HG03575 (cell line): ENCODE data around the gene HNRNPU.

Source experiments
- ATAC-seq: cut with Tn5 transposase; IDR thresholded peaks from one replicate; pipeline ENCODE4 v1.9.1; 2021; ENCODE audit not compliant: unreplicated experiment, insufficient number of reproducible peaks, low FRiP score; ENCODE audit errors: extremely low read depth

Gene HNRNPU

GRCh38 chr1:244864253-244865027, at the start of gene HNRNPU:
HNRNPU (minus strand) TSS chr1:244864543; CDS start chr1:244864307, 236 bp downstream.
- no peak for ATAC-seq

- no peak for ATAC-seq
Observed at GRCh38 chr1:244913806-244914205, 49.5 kb upstream of the HNRNPU start.

DNA sequence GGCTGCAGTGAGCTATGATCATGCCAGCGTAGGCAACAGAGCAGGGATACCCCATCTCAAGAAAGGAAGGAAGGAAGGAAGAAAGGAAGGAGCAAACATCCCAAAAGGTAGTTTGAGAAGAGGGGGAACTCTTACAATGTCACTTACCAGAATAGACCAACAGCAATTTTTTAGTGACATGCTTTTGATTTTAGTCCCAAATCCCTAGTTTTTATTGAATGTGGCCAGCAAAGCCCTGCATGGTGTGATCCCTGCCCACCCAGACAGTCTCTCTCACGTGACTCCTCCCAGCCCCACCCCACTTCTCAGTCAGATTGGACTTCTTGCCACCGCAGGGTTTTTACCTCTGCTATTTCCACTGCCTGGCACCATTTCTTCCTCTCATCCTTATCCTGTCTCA, 39.8 kb upstream of the HNRNPU start:
- no peak for ATAC-seq

GRCh38 chr1:244901400-244902015, 37.2 kb upstream of the HNRNPU start:
- ATAC-seq, result no peak

DNA sequence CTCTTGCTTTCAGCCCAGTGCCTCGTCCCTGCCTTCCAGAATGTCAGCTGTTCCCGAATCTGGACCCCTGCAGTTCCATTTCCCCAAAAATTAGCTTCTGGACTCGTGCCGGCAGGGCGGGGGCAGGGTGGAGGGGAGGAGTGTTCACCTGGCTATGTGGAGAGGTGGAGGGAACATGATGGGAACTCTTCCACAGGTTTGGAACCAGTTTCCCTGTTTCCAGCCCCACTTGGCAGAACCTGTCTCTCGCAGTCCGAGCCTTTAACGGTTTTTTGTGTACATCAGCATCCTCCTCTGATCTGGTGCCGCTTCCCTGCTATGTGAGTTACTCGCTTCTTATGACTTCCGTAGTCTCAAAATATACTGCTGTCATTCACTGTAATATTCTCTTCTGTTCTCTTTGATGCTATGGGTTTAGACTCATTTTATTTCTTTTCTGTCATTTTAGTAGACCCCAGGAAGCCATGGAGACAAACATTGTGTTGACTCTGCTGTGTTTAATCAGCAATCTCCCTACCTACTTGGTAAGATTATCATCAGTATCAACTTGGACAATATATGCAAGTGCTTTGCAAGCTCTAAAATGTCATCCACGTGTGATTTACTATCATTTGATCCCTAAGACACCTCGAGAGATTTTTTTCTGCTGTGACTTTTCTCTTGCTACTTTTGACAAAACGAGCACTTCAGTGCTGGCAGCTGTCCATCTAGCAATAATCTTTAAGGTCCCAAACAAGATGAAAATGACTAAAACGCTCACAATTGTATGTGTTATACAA, 33.3 kb upstream of the HNRNPU start:
- ATAC-seq, result no peak

GRCh38 chr1:244896550-244896949, 32.2 kb upstream of the HNRNPU start:
- ATAC-seq, result no peak

DNA sequence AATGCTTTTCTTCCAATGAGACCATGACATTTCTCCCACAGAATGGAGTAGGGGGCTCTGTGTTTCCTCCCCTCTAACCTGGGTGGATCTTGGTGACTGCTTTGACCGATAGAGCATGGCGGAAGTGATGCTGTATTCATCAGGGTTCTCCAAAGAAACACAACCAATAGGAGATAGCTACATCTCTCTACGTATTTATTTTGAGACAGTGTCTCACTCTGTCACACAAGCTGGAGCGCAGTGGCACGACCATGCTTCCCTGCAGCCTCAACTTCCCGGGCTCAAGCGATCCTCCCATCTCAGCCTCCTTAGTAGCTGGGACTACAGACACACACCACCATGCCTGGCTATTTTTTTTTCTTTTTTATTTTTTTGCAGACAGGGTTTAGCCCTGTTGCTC, 29.5 kb upstream of the HNRNPU start:
- ATAC-seq, result no peak

DNA sequence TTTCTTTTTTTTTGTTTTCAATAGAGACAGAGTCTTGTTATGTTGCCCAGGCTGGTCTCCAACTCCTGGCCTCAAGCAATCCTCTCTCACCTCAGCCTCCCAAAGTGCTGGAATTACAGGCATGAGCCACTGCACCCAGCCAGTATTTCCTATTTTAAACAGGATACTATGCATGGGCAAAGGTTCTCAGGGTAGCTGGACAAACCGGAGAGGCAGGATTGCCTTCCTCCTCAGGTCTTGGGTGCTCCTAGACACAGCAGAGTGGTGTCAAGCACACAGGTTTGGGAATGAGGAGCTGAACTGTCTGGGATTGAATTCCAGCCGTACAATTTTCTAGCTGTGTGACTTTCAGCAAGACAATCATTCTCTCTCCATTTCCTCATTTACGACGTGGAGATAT, 22.9 kb upstream of the HNRNPU start:
- no peak for ATAC-seq

DNA sequence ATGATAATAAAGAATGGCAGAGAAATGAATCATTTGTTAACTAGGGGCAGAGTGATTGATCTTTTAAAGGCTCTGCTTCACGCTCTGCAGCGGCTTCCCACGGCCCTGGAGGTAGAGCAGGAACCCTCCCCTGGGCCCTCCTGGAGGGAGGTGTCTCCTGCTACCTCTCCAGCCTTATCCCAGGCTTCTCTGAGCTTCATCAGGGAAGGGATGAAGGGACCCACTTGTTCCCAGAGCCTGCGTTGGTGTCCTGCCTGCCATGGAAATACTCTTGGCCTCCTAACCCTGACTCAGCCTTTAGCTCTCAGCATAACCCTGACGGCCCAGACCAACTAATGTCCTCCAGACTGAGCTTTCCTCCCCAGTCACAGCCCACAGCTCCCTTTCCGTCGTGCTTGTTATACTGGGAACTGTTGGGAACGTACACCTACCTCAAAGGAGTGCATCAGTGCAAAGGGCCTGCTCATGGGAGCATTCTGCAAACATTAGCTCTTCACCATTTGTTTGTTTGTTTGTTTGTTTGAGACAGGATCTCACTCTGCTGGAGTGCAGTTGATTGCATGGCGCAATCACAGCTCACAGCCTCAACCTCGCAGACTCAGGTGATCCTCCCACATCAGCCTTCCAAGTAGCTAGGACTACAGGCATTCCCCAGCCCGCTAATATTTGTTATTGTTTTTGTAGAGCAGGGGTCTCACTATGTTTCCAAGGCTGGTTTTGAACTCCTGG, 17.4 kb upstream of the HNRNPU start:
- ATAC-seq, result no peak

DNA sequence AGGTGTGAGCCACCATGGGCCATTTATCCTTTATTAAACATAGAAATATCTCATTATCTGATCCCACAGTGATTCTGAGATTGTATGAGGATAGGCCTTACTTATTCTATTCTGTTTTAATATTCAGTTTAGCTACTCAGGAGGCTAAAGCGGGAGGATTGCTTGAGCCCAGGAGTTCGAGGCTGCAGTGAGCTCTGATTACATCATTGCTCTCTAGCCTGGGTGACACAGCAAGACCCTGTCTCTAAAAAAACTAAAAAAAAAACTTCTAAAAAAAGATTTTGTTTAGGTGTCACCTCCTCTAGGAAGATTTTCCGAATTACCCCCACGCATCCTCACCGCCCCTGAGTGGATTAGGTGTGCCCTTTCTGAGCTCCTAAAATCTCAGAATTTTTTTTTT, 14.3 kb upstream of the HNRNPU start:
- ATAC-seq, result no peak

DNA sequence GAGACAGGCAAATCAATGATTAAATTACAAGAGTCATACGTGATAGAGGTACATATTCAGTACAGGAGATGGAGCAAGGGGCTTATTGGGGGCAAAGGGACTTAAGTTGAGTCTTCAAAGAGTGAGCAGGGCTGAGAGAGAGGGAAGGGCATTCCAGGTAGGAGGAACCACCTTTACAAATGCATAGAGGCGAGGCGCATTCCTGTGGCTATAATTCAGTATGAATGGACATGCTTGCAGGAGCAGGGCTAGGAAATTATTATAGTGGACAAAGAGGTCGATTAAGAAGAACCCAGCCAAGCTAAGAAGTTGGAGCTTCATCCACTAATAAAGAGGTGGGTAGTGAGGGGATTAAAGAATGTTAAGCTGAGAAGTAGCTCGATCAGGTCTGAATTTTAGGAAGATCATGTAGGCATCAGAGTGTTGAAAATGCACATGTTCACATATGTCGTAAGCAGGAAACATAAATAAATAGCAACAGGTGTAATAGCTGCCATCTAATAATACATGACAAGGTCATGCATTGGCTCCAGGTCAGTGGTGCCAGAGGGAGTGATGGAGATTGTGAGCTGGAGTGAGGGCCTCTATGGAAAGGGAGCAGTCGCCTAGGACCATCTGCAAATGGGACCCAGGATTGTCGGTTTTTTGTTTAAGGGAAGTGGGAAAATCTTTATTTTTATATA, 12.0 kb upstream of the HNRNPU start:
- ATAC-seq, result no peak

DNA sequence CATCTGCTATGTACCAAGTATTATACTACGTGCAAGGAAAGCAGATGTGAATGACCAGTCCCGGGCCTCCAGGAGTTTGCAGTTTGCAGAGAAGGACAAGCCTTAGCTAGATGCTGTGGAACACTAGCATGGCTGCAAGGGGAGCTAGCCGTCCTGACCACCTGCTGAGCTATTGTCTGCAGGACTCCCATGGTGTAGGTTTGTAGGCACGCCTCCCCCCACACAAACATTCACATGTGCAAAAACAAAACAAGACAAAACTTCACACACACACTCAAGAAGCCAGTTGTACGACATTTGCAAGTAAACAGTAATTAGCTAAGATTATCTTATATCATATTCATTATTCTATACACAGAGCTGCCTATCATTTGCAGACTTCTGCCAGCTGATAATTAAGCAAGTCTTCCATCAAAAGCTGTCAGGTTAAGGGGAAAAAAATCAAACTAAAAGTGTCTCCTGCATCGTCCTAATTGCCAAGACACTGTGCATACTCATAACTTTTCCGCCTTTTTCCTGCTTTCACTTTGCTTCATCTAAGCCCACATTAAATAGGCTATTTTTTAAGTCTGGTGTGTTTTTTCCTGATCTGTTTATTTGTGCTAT, 10.7 kb upstream of the HNRNPU start:
- no peak for ATAC-seq

DNA sequence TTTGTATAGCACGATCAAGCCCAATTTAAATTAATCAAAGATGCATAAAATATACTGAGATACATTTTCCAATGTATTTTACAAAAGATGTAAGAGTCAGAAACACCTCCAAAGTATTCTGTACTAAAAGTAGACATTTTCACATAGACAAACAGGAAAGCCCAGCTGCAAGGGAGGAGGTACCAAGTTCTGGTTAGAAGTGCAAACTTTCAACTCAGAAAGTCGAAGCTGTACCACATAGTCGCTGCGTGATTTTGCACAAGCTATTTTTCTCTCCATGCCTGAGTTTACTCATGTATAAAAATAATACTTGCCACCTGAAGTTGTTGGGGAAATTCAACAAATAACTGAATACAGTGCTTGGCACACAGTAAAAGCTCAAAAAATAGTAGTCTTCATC, 5.6 kb upstream of the HNRNPU start:
- ATAC-seq, result no peak

DNA sequence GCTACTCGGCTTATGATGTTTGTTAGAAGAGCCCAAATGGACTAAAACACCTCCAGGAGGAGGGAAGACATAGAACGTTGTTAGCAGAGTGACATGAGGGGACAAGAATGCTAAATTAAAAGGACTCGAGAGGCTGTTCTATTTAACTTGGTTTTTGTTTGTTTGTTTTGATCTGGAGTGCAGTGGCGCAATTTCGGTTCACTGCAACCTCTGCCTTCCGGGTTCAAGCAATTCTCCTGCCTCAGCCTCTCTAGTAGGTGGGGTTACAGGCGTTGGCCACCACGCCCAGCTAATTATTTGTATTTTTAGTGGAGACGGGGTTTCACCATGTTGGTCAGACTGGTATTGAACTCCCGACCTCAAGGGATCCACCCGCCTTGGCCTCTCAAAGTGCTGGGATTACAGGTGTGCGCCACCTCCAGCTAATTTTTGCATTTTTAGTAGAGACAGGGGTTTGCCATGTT, 5.1 kb upstream of the HNRNPU start:
- ATAC-seq, result no peak

GRCh38 chr1:244868484-244869363, 4.4 kb upstream of the HNRNPU start:
- ATAC-seq, result no peak

DNA sequence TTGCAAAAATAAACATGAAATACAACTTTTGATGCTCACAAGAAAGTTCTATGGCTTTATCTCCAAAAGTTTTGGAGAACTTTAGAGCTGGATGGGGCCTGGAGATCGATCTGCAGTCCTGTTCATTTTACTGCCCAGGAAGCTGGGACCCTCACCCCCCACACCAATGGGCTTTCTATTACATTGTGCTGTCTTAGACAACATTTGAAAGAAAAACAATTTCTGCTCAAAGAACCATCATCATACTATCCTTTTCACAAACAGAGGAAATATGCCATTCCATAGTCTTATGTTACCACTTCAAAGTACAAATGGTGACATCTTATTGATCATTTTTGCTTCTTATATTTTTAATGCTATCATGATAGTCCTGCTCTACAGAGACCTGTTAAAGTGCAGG, 2.0 kb upstream of the HNRNPU start:
- no peak for ATAC-seq

- no peak for ATAC-seq
Observed at GRCh38 chr1:244865820-244866219, 1.5 kb upstream of the HNRNPU start.

- ATAC-seq, result no peak
Observed at GRCh38 chr1:244865028-244865371, 657 bp upstream of the HNRNPU start.
